BE2C (cell line): ENCODE data around the gene FAM168B.
"Not testable (repeated sequence)": the region's sequence is repeated elsewhere in the genome, so short reads cannot be mapped to it uniquely, and the experiment has no call there.

Experiments
- DNase-seq: peaks from one replicate; pipeline ENCODE4 v3.0.0-alpha.2; 2020
- H3K27me3 ChIP-seq: fragments of 250-450 bp; sonication (Bioruptor Pico); 2 replicates; pipeline ENCODE4 v1.5.1; 2020; ENCODE audit warnings: mild to moderate bottlenecking
- H3K36me3 ChIP-seq: fragments of 250-450 bp; sonication (Bioruptor Pico); 2 replicates; pipeline ENCODE4 v1.5.1; 2020; ENCODE audit warnings: mild to moderate bottlenecking
- H3K4me1 ChIP-seq: fragments of 250-450 bp; sonication (Bioruptor Pico); 2 replicates; pipeline ENCODE4 v1.5.1; 2020
- H3K4me3 ChIP-seq: 2 replicates; pipeline ENCODE4 v1.5.1; 2011; ENCODE audit warnings: low read depth, low read length
- H3K9me3 ChIP-seq: fragments of 250-450 bp; sonication (Bioruptor Pico); 2 replicates; pipeline ENCODE4 v1.5.1; 2020
- TF ChIP-seq, protein P1 (sequence below): IDR thresholded peaks from 2 replicates; pipeline ENCODE4 v1.5.1; 2012; ENCODE audit warnings: mild to moderate bottlenecking, low read depth, low read length

FAM168B gene

DNA sequence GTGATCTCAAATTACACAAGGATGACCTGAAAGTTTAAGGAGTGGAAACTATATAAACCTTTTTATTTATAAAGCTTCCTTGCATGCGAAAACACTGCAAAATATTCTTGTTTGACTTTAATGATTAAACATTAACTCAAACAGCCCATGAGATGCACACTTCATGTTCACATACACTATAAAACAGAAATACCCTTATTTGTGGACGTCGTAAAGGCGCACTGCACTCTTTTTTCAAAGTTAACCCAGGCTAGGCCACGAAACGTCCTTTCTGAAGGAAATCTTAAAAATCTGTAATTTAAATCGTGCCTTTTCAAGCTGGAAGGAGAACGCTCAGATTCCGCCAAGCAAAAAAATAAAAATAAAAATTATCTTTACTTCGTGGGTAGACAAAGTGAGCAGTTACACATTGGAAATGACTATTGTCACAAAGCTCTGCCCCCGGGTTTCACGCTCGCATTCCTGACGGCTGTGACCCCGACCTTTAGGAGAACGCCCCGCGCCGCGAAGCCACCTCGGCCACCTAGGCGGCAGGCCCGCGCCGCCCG lies 728 bp downstream of the FAM168B start:
- H3K4me3 ChIP-seq = peak overlapping the region; percentile 70
- DNase-seq = no peak
- TF ChIP-seq, protein P1, sequence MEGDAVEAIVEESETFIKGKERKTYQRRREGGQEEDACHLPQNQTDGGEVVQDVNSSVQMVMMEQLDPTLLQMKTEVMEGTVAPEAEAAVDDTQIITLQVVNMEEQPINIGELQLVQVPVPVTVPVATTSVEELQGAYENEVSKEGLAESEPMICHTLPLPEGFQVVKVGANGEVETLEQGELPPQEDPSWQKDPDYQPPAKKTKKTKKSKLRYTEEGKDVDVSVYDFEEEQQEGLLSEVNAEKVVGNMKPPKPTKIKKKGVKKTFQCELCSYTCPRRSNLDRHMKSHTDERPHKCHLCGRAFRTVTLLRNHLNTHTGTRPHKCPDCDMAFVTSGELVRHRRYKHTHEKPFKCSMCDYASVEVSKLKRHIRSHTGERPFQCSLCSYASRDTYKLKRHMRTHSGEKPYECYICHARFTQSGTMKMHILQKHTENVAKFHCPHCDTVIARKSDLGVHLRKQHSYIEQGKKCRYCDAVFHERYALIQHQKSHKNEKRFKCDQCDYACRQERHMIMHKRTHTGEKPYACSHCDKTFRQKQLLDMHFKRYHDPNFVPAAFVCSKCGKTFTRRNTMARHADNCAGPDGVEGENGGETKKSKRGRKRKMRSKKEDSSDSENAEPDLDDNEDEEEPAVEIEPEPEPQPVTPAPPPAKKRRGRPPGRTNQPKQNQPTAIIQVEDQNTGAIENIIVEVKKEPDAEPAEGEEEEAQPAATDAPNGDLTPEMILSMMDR = no peak
- H3K27me3 ChIP-seq = no peaks in the 10 kb centered on the region
- H3K4me1 ChIP-seq = no peaks in the 10 kb centered on the region
- H3K36me3 ChIP-seq = peaks cover 4% of the 10 kb centered on the region
- H3K9me3 ChIP-seq = no peaks in the 10 kb centered on the region

DNA sequence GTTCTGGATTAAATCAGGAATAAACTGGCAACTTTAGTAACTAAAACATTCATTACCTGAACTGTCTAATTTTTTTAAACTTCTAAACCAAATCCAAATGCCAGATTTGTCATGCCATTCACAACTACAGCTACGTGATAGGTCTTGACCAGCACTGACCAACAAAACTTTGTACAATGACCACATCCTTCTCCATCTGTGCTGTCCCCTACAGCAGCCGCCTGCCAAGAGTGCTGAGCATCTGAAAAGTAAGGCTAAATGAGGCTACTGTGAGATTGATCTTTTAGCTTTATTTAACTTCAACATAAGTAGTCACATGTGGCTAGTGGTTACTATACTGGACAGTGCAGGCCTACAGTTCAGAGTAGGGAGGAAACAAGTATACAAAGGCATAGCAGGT lies 7.6 kb downstream of the FAM168B start:
- Histone ChIP-seq H3K36me3 (peaks cover 10% of the 10 kb centered on the region), H3K27me3 (no peaks in the 10 kb centered on the region), H3K4me1 (no peaks in the 10 kb centered on the region), H3K9me3 (no peaks in the 10 kb centered on the region), H3K4me3 (no peak overlapping the region)
- TF ChIP-seq, protein P1 = no peak
- DNase-seq = no peak

DNA sequence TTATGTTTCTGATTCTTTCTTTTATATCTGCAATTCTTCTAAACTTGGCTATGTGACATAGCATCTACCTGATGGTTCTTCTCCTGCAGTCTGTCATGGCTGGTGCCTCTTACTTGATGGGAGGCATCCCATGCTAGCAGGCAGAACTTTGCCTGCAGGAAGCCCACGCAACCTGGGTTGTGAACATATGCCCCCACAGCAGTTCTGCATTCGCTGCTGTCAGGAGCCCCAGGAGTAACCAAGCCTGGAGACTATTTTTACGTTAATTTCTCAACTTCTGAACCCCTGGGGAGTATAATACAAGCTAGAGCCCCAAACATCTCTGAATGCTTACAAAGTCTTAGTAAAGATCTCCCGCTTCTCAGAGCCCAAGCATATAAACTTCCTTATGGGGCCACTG lies 12.1 kb downstream of the FAM168B start:
- no peak overlapping the region for H3K4me3 ChIP-seq
- H3K9me3 ChIP-seq = no peaks in the 10 kb centered on the region
- TF ChIP-seq, protein P1 = no peak
- peaks cover 12% of the 10 kb centered on the region for H3K36me3 ChIP-seq
- DNase-seq = no peak
- no peaks in the 10 kb centered on the region for H3K4me1 ChIP-seq
- H3K27me3 ChIP-seq = no peaks in the 10 kb centered on the region

DNA sequence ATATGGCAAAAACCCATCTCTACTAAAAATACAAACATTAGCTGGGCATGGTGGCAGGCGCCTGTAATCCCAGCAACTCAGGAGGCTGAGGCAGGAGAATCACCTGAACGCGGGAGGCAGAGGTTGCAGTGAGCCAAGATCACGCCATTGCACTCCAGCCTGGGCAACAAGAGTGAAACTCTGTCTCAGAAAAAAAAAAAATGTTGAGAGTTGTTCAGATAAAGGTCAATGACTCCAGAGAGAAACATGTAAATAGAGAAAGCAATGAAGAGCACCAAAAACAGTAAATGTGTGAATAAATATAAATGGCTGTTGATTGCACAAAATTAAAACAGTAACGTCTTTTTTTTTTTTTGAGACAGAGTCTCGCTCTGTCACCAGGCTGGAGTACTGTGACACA lies 13.3 kb downstream of the FAM168B start:
- not testable (repeated sequence) for DNase-seq, H3K4me1 ChIP-seq, H3K9me3 ChIP-seq, H3K27me3 ChIP-seq, H3K4me3 ChIP-seq
- peaks cover 18% of the 10 kb centered on the region for H3K36me3 ChIP-seq

DNA sequence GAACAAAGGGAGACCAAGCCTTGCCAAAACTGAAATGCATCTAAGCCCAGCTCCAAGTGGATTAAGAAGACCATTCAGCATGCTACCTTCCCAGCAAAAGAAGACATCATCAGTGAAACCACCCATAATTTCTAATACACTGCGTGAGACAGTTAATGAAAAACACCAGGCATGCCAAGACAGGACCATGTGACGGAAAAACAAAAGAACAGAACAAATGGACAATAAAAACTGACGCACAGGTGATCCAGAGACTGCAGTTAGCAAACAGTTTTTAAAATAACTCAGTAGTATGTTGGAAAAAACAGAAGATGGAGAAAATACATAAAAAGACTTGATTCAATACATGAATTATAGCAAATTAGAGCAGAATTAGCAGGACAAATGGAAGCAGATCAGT lies 15.3 kb downstream of the FAM168B start:
- TF ChIP-seq, protein P1 = no peak
- H3K9me3 ChIP-seq = no peaks in the 10 kb centered on the region
- peaks cover 20% of the 10 kb centered on the region for H3K36me3 ChIP-seq
- DNase-seq = no peak
- H3K4me3 ChIP-seq = no peak overlapping the region
- H3K4me1 ChIP-seq = no peaks in the 10 kb centered on the region
- no peaks in the 10 kb centered on the region for H3K27me3 ChIP-seq

DNA sequence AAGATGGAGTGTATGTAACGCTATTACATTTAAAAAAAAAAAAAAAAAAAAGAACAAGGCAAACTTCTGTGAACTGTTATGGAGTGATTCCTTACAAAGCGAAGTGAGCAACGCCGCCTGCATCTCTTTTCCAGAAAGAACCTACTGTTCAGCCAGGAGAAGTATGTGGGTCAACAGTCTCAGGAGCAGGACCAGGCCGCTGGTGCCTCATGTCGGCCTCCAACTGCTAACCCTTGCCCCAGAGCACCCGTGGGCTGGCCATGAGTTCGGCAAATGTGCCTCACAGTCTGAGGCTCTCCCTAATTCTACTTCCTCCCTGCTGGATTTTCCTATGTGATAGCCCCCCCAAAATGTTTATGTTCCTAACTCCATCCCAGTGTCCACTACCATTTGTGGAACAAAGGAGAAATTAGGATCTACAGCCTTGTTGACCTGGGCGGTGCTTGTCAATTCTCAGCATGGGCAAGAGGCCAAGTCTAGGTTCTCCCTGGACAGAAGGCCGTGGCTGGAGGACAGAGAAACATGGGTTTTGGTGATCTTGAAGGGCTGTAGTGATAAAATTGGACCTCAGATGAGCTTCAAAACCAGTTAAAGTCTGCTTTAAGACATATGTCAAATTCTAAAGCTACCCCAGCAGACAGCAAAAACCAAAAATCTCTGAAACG lies 15.9 kb downstream of the FAM168B start:
- Histone ChIP-seq H3K4me1 (no peaks in the 10 kb centered on the region), H3K4me3 (no peak overlapping the region), H3K27me3 (no peaks in the 10 kb centered on the region), H3K36me3 (peaks cover 20% of the 10 kb centered on the region), H3K9me3 (no peaks in the 10 kb centered on the region)
- no peak for DNase-seq
- TF ChIP-seq, protein P1 = no peak
